NCI-H1930 (cell line): ENCODE data around the gene PLAGL2.
"Not testable (repeated sequence)": the region's sequence is repeated elsewhere in the genome, so short reads cannot be mapped to it uniquely, and the experiment has no call there.

Experiments
- DNase-seq, 2 experiments: peaks; one replicate each; lab custom pipeline; 2025; lab: John Stamatoyannopoulos, UW

Gene PLAGL2, protein sequence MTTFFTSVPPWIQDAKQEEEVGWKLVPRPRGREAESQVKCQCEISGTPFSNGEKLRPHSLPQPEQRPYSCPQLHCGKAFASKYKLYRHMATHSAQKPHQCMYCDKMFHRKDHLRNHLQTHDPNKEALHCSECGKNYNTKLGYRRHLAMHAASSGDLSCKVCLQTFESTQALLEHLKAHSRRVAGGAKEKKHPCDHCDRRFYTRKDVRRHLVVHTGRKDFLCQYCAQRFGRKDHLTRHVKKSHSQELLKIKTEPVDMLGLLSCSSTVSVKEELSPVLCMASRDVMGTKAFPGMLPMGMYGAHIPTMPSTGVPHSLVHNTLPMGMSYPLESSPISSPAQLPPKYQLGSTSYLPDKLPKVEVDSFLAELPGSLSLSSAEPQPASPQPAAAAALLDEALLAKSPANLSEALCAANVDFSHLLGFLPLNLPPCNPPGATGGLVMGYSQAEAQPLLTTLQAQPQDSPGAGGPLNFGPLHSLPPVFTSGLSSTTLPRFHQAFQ

DNA sequence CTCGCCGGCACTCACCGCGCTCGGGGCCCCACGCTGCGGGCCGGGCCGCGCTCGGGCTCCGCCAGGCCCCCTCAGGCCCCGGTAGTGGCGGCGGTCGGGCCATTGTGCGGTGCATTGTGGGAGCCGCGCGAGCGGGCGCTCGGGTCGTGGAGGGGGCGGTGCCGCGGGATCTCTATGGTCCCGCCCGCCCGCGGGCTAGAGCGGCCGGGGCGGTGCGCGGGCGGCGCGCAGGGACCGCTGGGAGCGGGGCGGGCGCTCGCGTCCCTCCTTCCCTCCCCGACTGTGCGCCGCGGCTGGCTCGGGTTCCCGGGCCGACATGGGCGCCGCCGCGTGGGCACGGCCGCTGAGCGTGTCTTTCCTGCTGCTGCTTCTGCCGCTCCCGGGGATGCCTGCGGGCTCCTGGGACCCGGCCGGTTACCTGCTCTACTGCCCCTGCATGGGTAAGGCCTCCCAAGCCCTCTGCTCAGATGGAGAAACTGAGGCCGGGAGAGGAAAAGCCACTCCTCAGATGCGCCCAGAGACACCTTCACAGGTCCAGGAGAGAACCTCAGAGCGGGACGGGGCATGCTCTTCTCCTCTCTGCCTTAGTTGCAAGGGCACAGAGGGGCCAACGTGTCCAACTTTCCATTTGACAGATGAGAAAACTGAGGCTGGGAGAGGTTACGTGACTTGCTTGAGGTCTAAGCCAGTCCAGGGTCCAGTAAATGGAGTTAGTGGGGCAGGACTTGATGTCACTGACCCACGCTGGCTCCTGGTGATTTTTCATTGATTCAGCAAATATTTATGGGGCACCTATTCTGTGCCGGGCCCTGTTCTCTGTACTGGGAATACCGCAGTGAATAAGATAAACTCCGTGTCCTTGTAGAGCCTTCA, at the start of gene PLAGL2, which contains the start of gene POFUT1:
Gene PLAGL2, minus strand, starts transcription at position 118 of the 873 bp plus-strand sequence. CDS start 5,565 bp downstream, outside the sequence.
Gene POFUT1, plus strand, starts transcription at position 255 of the 873 bp plus-strand sequence. Its CDS starts 62 bp downstream, at position 317.
- peak; percentile 82 to 94 for DNase-seq

GRCh38 chr20:32252189-32252588, 44.6 kb upstream of the PLAGL2 start:
- DNase-seq = no peak

GRCh38 chr20:32251470-32251869, 43.9 kb upstream of the PLAGL2 start:
- DNase-seq = no peak

- no peak for DNase-seq
Measured at GRCh38 chr20:32249030-32249738, 41.6 kb upstream of the PLAGL2 start.

DNA sequence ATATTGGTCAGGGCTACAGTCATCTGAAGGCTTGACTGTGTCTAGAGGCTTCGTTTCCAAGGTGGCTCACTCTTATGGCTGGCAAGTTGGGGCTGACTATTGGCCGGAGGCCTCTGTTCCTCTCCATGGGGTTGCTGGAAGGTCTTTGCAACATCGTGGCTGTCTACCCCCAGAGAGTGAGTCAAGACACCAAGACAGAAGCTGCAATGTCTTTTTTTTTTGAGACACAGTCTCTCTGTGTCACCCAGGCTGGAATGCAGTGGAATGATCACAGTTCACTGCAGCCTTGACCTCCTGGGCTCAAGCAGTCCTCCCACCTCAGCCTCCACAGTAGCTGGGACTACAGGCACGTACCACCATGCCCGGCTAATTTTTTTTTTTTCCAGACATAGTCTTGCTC, 40.5 kb upstream of the PLAGL2 start:
- no peak for DNase-seq

GRCh38 chr20:32246208-32246607, 38.7 kb upstream of the PLAGL2 start:
- DNase-seq = not testable (repeated sequence)

DNA sequence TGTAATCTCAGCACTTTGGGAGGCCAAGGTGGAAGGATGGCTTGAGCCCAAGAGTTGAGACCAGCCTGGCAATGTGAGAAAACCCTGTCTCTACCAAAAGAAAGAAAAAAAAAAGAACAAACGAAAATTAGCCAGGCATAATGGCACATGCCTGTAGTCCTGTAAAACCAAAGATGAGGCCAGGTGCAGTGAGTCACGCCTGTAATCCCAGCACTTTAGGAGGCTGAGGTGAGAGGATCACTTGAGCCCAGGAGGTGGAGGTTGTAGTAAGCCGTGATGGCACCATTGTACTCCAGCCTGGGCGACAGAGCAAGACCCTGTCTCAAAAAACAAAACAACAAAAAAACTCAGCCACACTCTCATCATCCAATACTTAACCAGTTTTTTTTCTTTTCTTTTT, 37.4 kb upstream of the PLAGL2 start:
- no peak for DNase-seq

DNA sequence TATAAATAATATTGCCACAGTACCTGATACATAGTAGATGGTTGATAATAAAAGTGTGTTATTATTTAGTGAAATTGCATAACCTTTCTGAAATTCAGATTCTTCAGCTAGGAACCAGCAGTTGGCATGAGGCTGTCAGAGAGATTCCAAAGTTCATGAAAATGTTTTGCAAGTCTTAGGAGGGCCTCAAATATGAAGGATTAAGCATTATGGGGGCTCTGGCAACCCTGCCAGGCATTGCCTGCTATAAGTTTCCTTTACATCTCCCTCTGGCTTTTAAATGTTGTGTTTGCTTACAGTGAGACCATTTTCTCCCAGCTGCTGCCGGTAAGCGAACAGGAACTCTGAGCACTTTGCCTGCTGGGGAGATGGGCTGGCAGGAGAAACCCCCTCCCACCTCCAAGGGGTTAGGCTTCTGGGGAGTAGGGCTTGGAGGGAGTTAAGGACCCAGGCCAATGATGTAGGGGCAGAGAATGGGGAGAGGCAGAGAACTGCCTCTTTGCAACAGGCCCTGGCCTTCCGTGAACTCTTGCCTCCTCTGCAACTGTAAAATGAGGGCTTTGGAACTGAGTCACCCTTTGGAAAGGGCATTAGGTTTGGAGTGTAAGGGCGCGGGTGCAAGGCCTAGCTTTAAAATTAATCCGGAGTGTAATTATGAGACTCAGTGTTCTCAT, 36.7 kb upstream of the PLAGL2 start:
- no peak for DNase-seq

DNA sequence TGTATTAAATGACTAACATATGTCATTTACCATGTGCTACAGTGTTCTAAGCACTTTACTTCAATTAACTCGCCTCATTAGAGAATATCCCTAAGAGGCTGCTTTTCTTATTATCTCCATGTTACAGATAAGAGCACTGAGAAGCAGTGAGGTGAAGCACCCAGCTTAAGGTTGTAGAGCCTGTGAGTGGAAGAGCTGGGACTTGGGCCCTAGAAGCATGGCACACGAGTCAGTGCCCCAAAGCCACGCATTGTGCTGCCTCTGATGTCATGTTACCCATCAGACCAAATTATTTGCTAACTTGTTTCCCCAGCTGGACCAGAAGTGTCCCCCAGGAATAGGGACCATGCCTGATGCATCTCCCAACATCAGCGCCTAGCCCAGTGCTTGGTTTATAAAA, 34.3 kb upstream of the PLAGL2 start:
- no peak for DNase-seq

GRCh38 chr20:32240205-32240604, 32.7 kb upstream of the PLAGL2 start:
- DNase-seq = no peak

GRCh38 chr20:32238483-32239425, 31.2 kb upstream of the PLAGL2 start:
- no peak for DNase-seq

- no peak for DNase-seq
Measured at GRCh38 chr20:32237419-32237818, 29.9 kb upstream of the PLAGL2 start.

- no peak for DNase-seq
Measured at GRCh38 chr20:32236819-32237218, 29.3 kb upstream of the PLAGL2 start.

DNA sequence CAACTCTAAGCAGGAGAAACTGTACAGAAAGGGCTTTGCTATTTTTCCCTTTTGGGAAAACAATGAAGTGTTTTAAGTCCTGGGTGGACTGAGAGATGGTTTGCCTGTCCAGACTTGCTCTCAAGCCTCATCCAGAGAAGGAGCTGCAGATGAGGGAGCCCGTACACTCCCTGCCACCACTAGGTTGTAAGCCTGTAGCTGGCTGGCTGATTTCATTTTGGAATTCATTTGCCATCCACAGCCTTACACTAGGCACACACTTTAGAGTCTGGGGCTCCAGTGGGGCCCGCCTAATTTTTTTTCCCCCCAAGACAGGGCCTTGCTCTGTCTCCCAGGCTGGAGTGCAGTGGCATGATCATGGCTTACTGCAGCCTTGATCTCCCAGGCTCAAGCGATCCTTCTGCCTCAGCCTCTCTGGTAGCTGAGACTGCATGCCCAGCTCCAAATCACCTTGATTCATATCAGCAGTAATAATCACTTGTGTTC, 28.5 kb upstream of the PLAGL2 start:
- DNase-seq = no peak

- no peak for DNase-seq
Measured at GRCh38 chr20:32235331-32236047, 27.9 kb upstream of the PLAGL2 start.

- DNase-seq = no peak
Measured at GRCh38 chr20:32234135-32234808, 26.7 kb upstream of the PLAGL2 start.

- no peak for DNase-seq
Measured at GRCh38 chr20:32233286-32233685, 25.7 kb upstream of the PLAGL2 start.

DNA sequence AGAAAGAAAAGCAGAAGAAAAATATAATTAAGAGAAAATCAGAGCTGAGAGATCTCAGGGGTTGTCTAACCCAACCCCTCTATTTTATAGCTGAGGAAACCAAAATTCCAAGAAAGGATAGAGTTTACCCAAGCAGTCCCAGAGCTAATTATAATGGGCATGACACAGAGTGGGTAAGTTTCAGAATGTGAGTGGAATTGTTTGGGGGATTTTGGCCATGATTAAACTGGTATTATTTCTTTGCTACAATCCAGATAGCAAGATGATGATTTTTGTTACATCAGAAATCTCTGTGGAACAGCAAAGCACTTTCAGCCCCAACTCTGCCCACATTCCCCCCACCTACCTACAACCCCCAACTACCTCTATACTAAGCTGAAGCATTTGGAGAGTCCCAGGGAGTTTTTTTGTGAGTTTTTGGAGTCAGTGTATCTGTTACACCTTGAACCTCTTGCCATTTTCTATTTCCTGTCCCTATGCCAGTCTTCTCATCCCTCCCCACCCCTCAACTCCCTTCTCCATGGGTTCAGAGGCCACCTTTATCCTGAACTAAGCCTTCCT, 24.9 kb upstream of the PLAGL2 start:
- DNase-seq = no peak

DNA sequence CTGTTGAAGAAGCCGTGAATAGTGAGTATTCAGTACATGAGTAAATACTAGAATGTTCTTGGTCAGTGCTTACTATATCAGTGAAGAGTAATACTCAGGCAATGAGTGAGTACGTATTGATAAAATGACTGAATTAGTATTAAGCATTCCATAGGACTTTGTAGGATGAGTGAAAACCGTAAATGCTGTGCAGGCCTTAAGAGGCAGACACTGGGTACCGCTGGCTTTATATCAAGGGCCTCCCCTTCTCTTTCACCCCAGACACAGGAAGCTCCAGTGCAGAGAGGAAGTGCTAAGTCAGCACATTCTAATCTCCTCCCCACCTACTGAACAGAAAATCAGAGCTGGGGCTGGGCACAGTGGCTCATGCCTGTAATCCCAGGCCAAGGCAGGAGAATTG, 24.3 kb upstream of the PLAGL2 start:
- no peak for DNase-seq
